ENCODE measurements around the gene KRT17. TPM values are rescaled to one million over a fixed set of nuclear protein-coding genes. Genes with fewer than 3 reads are reported as not detected.
A peak's percentile ranks its signal among the peaks of the same experiment; 100 is the strongest.
"Not testable (repeated sequence)": the region's sequence is repeated elsewhere in the genome, so short reads cannot be mapped to it uniquely, and the experiment has no call there.

The KRT17 gene
- total RNA-seq, 2 donors from 2014 or later, result not detected

GRCh38 chr17:41615454-41615853 is 8.9 kb downstream of the KRT17 start:
- Histone ChIP-seq H3K4me1 (ENCODE audit: control insufficient read depth, insufficient read depth, low read length) (no peaks in the 10 kb centered on the region), H3K27ac (ENCODE audit: low read depth, low read length) (no peak overlapping the region), H3K9ac (ENCODE audit: extremely low read depth, low read length, poor library complexity, severe bottlenecking) (no peak overlapping the region), H3K27me3 (ENCODE audit: control insufficient read depth, insufficient read depth, low read length, poor library complexity, severe bottlenecking) (no peaks in the 10 kb centered on the region), H3K9me3 (ENCODE audit: control insufficient read depth, low read length) (no peaks in the 10 kb centered on the region), H3K4me3 (ENCODE audit: low read length) (no peak overlapping the region), H3K36me3 (ENCODE audit: control insufficient read depth, insufficient read depth, low read length) (no peaks in the 10 kb centered on the region)
- Mint-ChIP-seq H3K27me3 (ENCODE audit: insufficient read depth) (peaks cover 2% of the 10 kb centered on the region), H3K9me3 (no peaks in the 10 kb centered on the region), H3K4me3 (no peak overlapping the region), H3K27ac (no peak overlapping the region), H3K4me1 (no peaks in the 10 kb centered on the region), H3K36me3 (ENCODE audit: low read depth) (no peaks in the 10 kb centered on the region)
- TF ChIP-seq CTCF (conservative IDR thresholded peaks at IDR 0.05), result no peak
- 58 to 63% methylated on average over 3 to 7 of the region's 7 CpGs for WGBS, 2 experiments (ENCODE audit: insufficient coverage in 1 of 2, insufficient read length in 1 of 2)
- peak; percentile 92 for DNase-seq

- DNase-seq, result peak; percentile 55
- not testable (repeated sequence) for H3K4me1 Mint-ChIP-seq; H3K36me3 ChIP-seq (ENCODE audit: control insufficient read depth, insufficient read depth, low read length); H3K27me3 Mint-ChIP-seq (ENCODE audit: insufficient read depth); H3K27ac Mint-ChIP-seq; H3K27me3 ChIP-seq (ENCODE audit: control insufficient read depth, insufficient read depth, low read length, poor library complexity, severe bottlenecking); H3K36me3 Mint-ChIP-seq (ENCODE audit: low read depth); H3K9me3 ChIP-seq (ENCODE audit: control insufficient read depth, low read length); H3K4me3 ChIP-seq (ENCODE audit: low read length); H3K9me3 Mint-ChIP-seq; H3K4me1 ChIP-seq (ENCODE audit: control insufficient read depth, insufficient read depth, low read length); H3K27ac ChIP-seq (ENCODE audit: low read depth, low read length); H3K4me3 Mint-ChIP-seq; H3K9ac ChIP-seq (ENCODE audit: extremely low read depth, low read length, poor library complexity, severe bottlenecking)
- WGBS, 2 experiments (ENCODE audit: insufficient coverage in 1 of 2, insufficient read length in 1 of 2), result 68 to 81% methylated on average over 4 to 9 of the region's 9 CpGs
These were observed 9.6 kb downstream of the KRT17 start for GRCh38 chr17:41614767-41615166.

- peaks cover 2% of the 10 kb centered on the region for H3K27me3 Mint-ChIP-seq (ENCODE audit: insufficient read depth)
- H3K9me3 Mint-ChIP-seq, result no peaks in the 10 kb centered on the region
- Histone ChIP-seq H3K4me1 (ENCODE audit: control insufficient read depth, insufficient read depth, low read length) (no peaks in the 10 kb centered on the region), H3K36me3 (ENCODE audit: control insufficient read depth, insufficient read depth, low read length) (no peaks in the 10 kb centered on the region), H3K9ac (ENCODE audit: extremely low read depth, low read length, poor library complexity, severe bottlenecking) (no peak overlapping the region), H3K9me3 (ENCODE audit: control insufficient read depth, low read length) (no peaks in the 10 kb centered on the region), H3K27ac (ENCODE audit: low read depth, low read length) (no peak overlapping the region), H3K27me3 (ENCODE audit: control insufficient read depth, insufficient read depth, low read length, poor library complexity, severe bottlenecking) (no peaks in the 10 kb centered on the region), H3K4me3 (ENCODE audit: low read length) (no peak overlapping the region)
- H3K4me1 Mint-ChIP-seq, result peaks cover 6% of the 10 kb centered on the region
- 89% methylated on average over 5 of the region's 5 CpGs; no CpG with 5 or more reads in 1 of the 2 experiments for WGBS, 2 experiments (ENCODE audit: insufficient coverage in 1 of 2, insufficient read length in 1 of 2)
- H3K27ac Mint-ChIP-seq, result no peak overlapping the region
- no peaks in the 10 kb centered on the region for H3K36me3 Mint-ChIP-seq (ENCODE audit: low read depth)
- no peak for TF ChIP-seq CTCF (conservative IDR thresholded peaks at IDR 0.05)
- peak; percentile 45 for DNase-seq
- no peak overlapping the region for H3K4me3 Mint-ChIP-seq
These were observed 10.3 kb downstream of the KRT17 start for GRCh38 chr17:41614098-41614497.
